ENCODE results near the gene CLEC2L. TPM values are rescaled to one million over a fixed set of nuclear protein-coding genes. Genes with fewer than 3 reads are reported as not detected.

The CLEC2L gene
- polyA plus RNA-seq, 3 donors: not detected

DNA sequence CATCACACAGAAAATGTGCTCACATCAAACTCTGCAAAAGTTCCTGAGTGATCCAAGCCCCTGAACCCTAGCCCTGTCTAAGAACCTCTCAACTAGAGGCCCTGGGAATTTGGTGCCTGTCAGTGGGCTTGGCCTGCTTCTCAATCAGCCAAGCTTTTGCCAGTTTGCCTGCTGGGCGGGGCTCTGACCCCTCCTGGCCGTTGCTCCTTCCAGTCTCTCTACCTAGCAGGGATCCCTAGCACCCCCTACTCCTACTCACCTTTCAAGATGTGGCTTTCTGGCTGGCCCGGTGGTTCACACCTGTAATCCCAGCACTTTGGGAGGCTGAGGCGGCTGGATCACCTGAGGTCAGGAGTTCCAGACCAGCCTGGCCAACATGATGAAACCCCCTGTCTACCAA, 42.1 kb upstream of the CLEC2L start:
- peaks cover 0 to 9% (median 2%) of the 10 kb centered on the region in 7 donors for H3K9me3 Mint-ChIP-seq
- Histone ChIP-seq H3K27me3 (ENCODE audit: control insufficient read depth in 2 of 2, insufficient read depth in 2 of 2, low read length in 2 of 2) (peaks cover 10 to 39% of the 10 kb centered on the region in 2 donors), H3K27ac (ENCODE audit: low read depth in 1 of 2, low read length in 2 of 2) (no peak overlapping the region), H3K79me2 (ENCODE audit: insufficient read depth, low read length) (no peaks in the 10 kb centered on the region), H2AFZ (ENCODE audit: insufficient read depth, low read depth, low read length, poor library complexity, severe bottlenecking) (no peak overlapping the region), H3K4me3 (replicated peaks in 1 of 3; ENCODE audit: low read depth in 2 of 3, low read length in 3 of 3) (no peak overlapping the region), H3K36me3 (replicated peaks in 1 of 2; ENCODE audit: control insufficient read depth in 1 of 2, insufficient read depth in 2 of 2, low read length in 2 of 2) (no peaks in the 10 kb centered on the region), H3K4me2 (replicated peaks; ENCODE audit: extremely low read depth, low read length, poor library complexity, severe bottlenecking) (no peak overlapping the region), H4K20me1 (ENCODE audit: insufficient read depth, low read length) (no peaks in the 10 kb centered on the region), H3K9ac (ENCODE audit: insufficient read depth, low read length, poor library complexity, severe bottlenecking) (no peak overlapping the region), H3K9me3 (replicated peaks in 1 of 2; ENCODE audit: control insufficient read depth in 1 of 2, insufficient read depth in 1 of 2, low read length in 2 of 2) (no peaks in the 10 kb centered on the region), H3K4me1 (ENCODE audit: control insufficient read depth in 1 of 2, insufficient read depth in 2 of 2, low read length in 2 of 2) (peaks cover 14 to 20% of the 10 kb centered on the region in 2 donors)
- intact Hi-C loops (cut with micrococcal nuclease): no loop called here
- H3K4me1 Mint-ChIP-seq: peaks cover 12% of the 10 kb centered on the region
- TF ChIP-seq, protein P1, sequence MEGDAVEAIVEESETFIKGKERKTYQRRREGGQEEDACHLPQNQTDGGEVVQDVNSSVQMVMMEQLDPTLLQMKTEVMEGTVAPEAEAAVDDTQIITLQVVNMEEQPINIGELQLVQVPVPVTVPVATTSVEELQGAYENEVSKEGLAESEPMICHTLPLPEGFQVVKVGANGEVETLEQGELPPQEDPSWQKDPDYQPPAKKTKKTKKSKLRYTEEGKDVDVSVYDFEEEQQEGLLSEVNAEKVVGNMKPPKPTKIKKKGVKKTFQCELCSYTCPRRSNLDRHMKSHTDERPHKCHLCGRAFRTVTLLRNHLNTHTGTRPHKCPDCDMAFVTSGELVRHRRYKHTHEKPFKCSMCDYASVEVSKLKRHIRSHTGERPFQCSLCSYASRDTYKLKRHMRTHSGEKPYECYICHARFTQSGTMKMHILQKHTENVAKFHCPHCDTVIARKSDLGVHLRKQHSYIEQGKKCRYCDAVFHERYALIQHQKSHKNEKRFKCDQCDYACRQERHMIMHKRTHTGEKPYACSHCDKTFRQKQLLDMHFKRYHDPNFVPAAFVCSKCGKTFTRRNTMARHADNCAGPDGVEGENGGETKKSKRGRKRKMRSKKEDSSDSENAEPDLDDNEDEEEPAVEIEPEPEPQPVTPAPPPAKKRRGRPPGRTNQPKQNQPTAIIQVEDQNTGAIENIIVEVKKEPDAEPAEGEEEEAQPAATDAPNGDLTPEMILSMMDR (IDR thresholded peaks at IDR 0.05): no peak
- H3K4me3 Mint-ChIP-seq: no peak overlapping the region
- 95% methylated on average over 4 of the region's 4 CpGs for WGBS (ENCODE audit: insufficient coverage)
- H3K36me3 Mint-ChIP-seq: peaks cover 0 to 7% of the 10 kb centered on the region in 2 donors
- no peak for DNase-seq
- H3K27me3 Mint-ChIP-seq (ENCODE audit: low read depth in 3 of 3): peaks cover 44 to 58% (median 47%) of the 10 kb centered on the region in 3 donors
- no peak overlapping the region for H3K27ac Mint-ChIP-seq

DNA sequence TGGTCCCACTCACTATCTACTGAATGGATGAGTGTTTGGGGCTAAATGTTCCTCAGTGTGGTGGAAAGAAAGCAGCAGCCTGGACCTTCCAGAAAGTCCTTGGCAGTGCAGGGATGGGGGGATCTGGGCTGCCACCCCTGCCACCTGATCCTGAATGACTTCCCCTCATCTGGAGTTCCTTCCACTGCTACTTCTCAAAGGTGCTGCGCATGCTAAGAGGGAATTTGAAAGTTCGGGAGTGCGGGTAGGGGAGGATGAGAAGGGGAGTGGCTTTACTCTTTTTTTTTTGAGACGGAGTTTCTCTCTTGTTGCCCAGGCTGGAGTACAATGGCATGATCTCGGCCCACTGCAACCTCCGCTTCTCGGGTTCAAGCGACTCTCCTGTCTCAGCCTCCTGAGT, 41.4 kb upstream of the CLEC2L start:
- TF ChIP-seq, protein P1 (IDR thresholded peaks at IDR 0.05): no peak
- WGBS (ENCODE audit: insufficient coverage): 90% methylated on average over 7 of the region's 8 CpGs
- no peaks in the 10 kb centered on the region for H3K9me3 ChIP-seq (replicated peaks in 1 of 2; ENCODE audit: control insufficient read depth in 1 of 2, insufficient read depth in 1 of 2, low read length in 2 of 2)
- H3K4me1 ChIP-seq (ENCODE audit: control insufficient read depth in 1 of 2, insufficient read depth in 2 of 2, low read length in 2 of 2): peaks cover 14 to 20% of the 10 kb centered on the region in 2 donors
- Mint-ChIP-seq H3K36me3 (peaks cover 0 to 7% of the 10 kb centered on the region in 2 donors), H3K4me3 (peak overlapping the region; percentile 57 to 83), H3K9me3 (peaks cover 0 to 9% (median 2%) of the 10 kb centered on the region in 7 donors), H3K4me1 (peaks cover 12% of the 10 kb centered on the region), H3K27me3 (ENCODE audit: low read depth in 3 of 3) (peaks cover 45 to 59% (median 50%) of the 10 kb centered on the region in 3 donors), H3K27ac (no peak overlapping the region)
- peaks cover 10 to 39% of the 10 kb centered on the region in 2 donors for H3K27me3 ChIP-seq (ENCODE audit: control insufficient read depth in 2 of 2, insufficient read depth in 2 of 2, low read length in 2 of 2)
- H3K79me2 ChIP-seq (ENCODE audit: insufficient read depth, low read length): no peaks in the 10 kb centered on the region
- H3K36me3 ChIP-seq (replicated peaks in 1 of 2; ENCODE audit: control insufficient read depth in 1 of 2, insufficient read depth in 2 of 2, low read length in 2 of 2): no peaks in the 10 kb centered on the region
- intact Hi-C loops (cut with micrococcal nuclease): no loop called here
- H3K27ac ChIP-seq (ENCODE audit: low read depth in 1 of 2, low read length in 2 of 2): no peak overlapping the region
- no peak overlapping the region for H3K4me3 ChIP-seq (replicated peaks in 1 of 3; ENCODE audit: low read depth in 2 of 3, low read length in 3 of 3)
- H3K9ac ChIP-seq (ENCODE audit: insufficient read depth, low read length, poor library complexity, severe bottlenecking): no peak overlapping the region
- no peak overlapping the region for H2AFZ ChIP-seq (ENCODE audit: insufficient read depth, low read depth, low read length, poor library complexity, severe bottlenecking)
- no peak for DNase-seq
- H3K4me2 ChIP-seq (replicated peaks; ENCODE audit: extremely low read depth, low read length, poor library complexity, severe bottlenecking): no peak overlapping the region
- H4K20me1 ChIP-seq (ENCODE audit: insufficient read depth, low read length): no peaks in the 10 kb centered on the region
